HEK293 (cell line): Measurements from ENCODE around the gene FIGLA.

Experiments used
- CTCF ChIA-PET: fragments of 350-600 bp; formaldehyde crosslinking; extraction: SDS; loops from one replicate; lab custom pipeline; 2021; ENCODE audit warnings: antibody characterized with exemption; lab: Yijun Ruan, JAX
- POLR2A ChIA-PET: fragments of 300-600 bp; formaldehyde crosslinking; extraction: SDS; loops from one replicate; lab custom pipeline; 2020; ENCODE audit warnings: antibody characterized with exemption, inconsistent platforms; lab: Yijun Ruan, JAX
- H3K27ac ChIP-seq: fragments of 200-500 bp; sonication (Bioruptor generic); 2 replicates; pipeline ENCODE4 v1.5.1; 2014; ENCODE audit warnings: low read depth, low read length, control low read depth, inconsistent platforms; ENCODE audit errors: extremely low read depth
- H3K36me3 ChIP-seq, 2 experiments: fragments of 200-500 bp in 1 of 2; sonication (Bioruptor generic) in 1 of 2; 1 replicate in 1 of 2; 2 replicates in 1 of 2; pipeline ENCODE4 v1.5.1; 2014 to 2017; ENCODE audit warnings: inconsistent platforms in 2 of 2, low read length in 2 of 2; ENCODE audit not compliant: control insufficient read depth in 2 of 2, insufficient read depth in 1 of 2
- H3K4me1 ChIP-seq: fragments of 200-500 bp; sonication (Bioruptor generic); 2 replicates; pipeline ENCODE4 v1.5.1; 2014; ENCODE audit warnings: mild to moderate bottlenecking, low read length, inconsistent platforms; ENCODE audit not compliant: control insufficient read depth, insufficient read depth
- H3K4me3 ChIP-seq: 2 replicates; pipeline ENCODE4 v1.5.1; 2011; ENCODE audit warnings: low read depth, mild to moderate bottlenecking, control low read depth, low read length, moderate library complexity
- H3K9me3 ChIP-seq: fragments of 200-500 bp; sonication (Bioruptor generic); 2 replicates; pipeline ENCODE4 v1.5.1; 2014; ENCODE audit warnings: low read depth, low read length, inconsistent platforms; ENCODE audit not compliant: control insufficient read depth, insufficient read depth
- BCL11B ChIP-seq: fragments of 450-650 bp; formaldehyde crosslinking; IDR thresholded peaks from 2 replicates; pipeline ENCODE4 v1.5.1; 2016; ENCODE audit warnings: low read depth, missing biosample characterization, missing genetic modification characterization
- KLF7 ChIP-seq: fragments of 450-650 bp; formaldehyde crosslinking; IDR thresholded peaks from 2 replicates; pipeline ENCODE4 v1.5.1; 2016; ENCODE audit warnings: missing biosample characterization, missing genetic modification characterization, borderline replicate concordance
- MEIS1 ChIP-seq: sonication (generic); formaldehyde crosslinking; IDR thresholded peaks from 2 replicates; pipeline ENCODE4 v1.8.1; 2022; ENCODE audit warnings: missing genetic modification reagents, mild to moderate bottlenecking, borderline replicate concordance
- PATZ1 ChIP-seq: fragments of 450-650 bp; formaldehyde crosslinking; IDR thresholded peaks from 2 replicates; pipeline ENCODE4 v1.5.1; 2016; ENCODE audit warnings: missing biosample characterization, missing genetic modification characterization
- ZBTB20 ChIP-seq: fragments of 450-650 bp; formaldehyde crosslinking; IDR thresholded peaks from 2 replicates; pipeline ENCODE4 v1.5.1; 2016; ENCODE audit warnings: missing biosample characterization, missing genetic modification characterization
- ZBTB7A ChIP-seq: fragments of 450-650 bp; formaldehyde crosslinking; IDR thresholded peaks from 2 replicates; pipeline ENCODE4 v1.5.1; 2016; ENCODE audit warnings: low read depth, missing biosample characterization, missing genetic modification characterization
- ZBTB8A ChIP-seq: fragments of 450-650 bp; formaldehyde crosslinking; IDR thresholded peaks from 2 replicates; pipeline ENCODE4 v1.5.1; 2016; ENCODE audit warnings: missing biosample characterization, missing genetic modification characterization
- ZFP37 ChIP-seq: fragments of 450-650 bp; formaldehyde crosslinking; IDR thresholded peaks from 2 replicates; pipeline ENCODE4 v1.5.1; 2016; ENCODE audit warnings: missing biosample characterization, missing genetic modification characterization
- ZFP41 ChIP-seq: fragments of 450-650 bp; formaldehyde crosslinking; IDR thresholded peaks from 2 replicates; pipeline ENCODE4 v1.5.1; 2016; ENCODE audit warnings: missing biosample characterization, missing genetic modification characterization, borderline replicate concordance
- ZIC2 ChIP-seq: fragments of 450-650 bp; formaldehyde crosslinking; IDR thresholded peaks from 2 replicates; pipeline ENCODE4 v1.5.1; 2016; ENCODE audit warnings: missing biosample characterization, missing genetic modification characterization
- ZNF114 ChIP-seq: fragments of 450-650 bp; formaldehyde crosslinking; IDR thresholded peaks from 2 replicates; pipeline ENCODE4 v1.5.0; 2017; ENCODE audit warnings: missing biosample characterization, missing genetic modification characterization
- ZNF121 ChIP-seq: fragments of 450-650 bp; formaldehyde crosslinking; IDR thresholded peaks from 2 replicates; pipeline ENCODE4 v1.5.1; 2016; ENCODE audit warnings: missing biosample characterization, missing genetic modification characterization
- ZNF211 ChIP-seq: fragments of 450-650 bp; formaldehyde crosslinking; IDR thresholded peaks from 2 replicates; pipeline ENCODE4 v1.5.1; 2016; ENCODE audit warnings: low read depth, missing biosample characterization, missing genetic modification characterization
- ZNF292 ChIP-seq: fragments of 450-650 bp; formaldehyde crosslinking; IDR thresholded peaks from 2 replicates; pipeline ENCODE4 v1.5.1; 2016; ENCODE audit warnings: low read depth, missing biosample characterization, missing genetic modification characterization, borderline replicate concordance
- ZNF341 ChIP-seq: fragments of 450-650 bp; formaldehyde crosslinking; IDR thresholded peaks from 2 replicates; pipeline ENCODE4; 2016; ENCODE audit warnings: low read depth, missing biosample characterization, missing genetic modification characterization
- ZNF394 ChIP-seq: fragments of 450-650 bp; formaldehyde crosslinking; IDR thresholded peaks from 2 replicates; pipeline ENCODE4 v1.5.1; 2016; ENCODE audit warnings: missing biosample characterization, missing genetic modification characterization, mild to moderate bottlenecking, moderate library complexity, borderline replicate concordance
- ZNF416 ChIP-seq: fragments of 450-650 bp; formaldehyde crosslinking; IDR thresholded peaks from 2 replicates; pipeline ENCODE4 v1.5.1; 2016; ENCODE audit warnings: missing biosample characterization, missing genetic modification characterization
- ZNF473 ChIP-seq: fragments of 450-650 bp; formaldehyde crosslinking; IDR thresholded peaks from 2 replicates; pipeline ENCODE4 v1.5.1; 2017; ENCODE audit warnings: missing biosample characterization, missing genetic modification characterization
- ZNF513 ChIP-seq: fragments of 450-650 bp; IDR thresholded peaks from 2 replicates; pipeline ENCODE4 v1.5.1; 2018; ENCODE audit warnings: missing biosample characterization, missing genetic modification characterization
- ZNF624 ChIP-seq: fragments of 450-650 bp; formaldehyde crosslinking; IDR thresholded peaks from 2 replicates; pipeline ENCODE4 v1.5.1; 2017; ENCODE audit warnings: missing biosample characterization, missing genetic modification characterization
- ZNF747 ChIP-seq: fragments of 450-650 bp; formaldehyde crosslinking; IDR thresholded peaks from 2 replicates; pipeline ENCODE4 v1.5.1; 2016; ENCODE audit warnings: missing biosample characterization, missing genetic modification characterization
- ZNF76 ChIP-seq: fragments of 450-650 bp; formaldehyde crosslinking; IDR thresholded peaks from 2 replicates; pipeline ENCODE4; 2016; ENCODE audit warnings: low read depth, missing biosample characterization, missing genetic modification characterization, borderline replicate concordance
- ZNF777 ChIP-seq: fragments of 450-650 bp; formaldehyde crosslinking; IDR thresholded peaks from 2 replicates; pipeline ENCODE4 v1.5.1; 2017; ENCODE audit warnings: missing biosample characterization, missing genetic modification characterization, borderline replicate concordance
- ZNF791 ChIP-seq: fragments of 450-650 bp; formaldehyde crosslinking; IDR thresholded peaks from 2 replicates; pipeline ENCODE4 v1.5.1; 2016; ENCODE audit warnings: missing biosample characterization, missing genetic modification characterization
- ZNF792 ChIP-seq: fragments of 450-650 bp; formaldehyde crosslinking; IDR thresholded peaks from 2 replicates; pipeline ENCODE4 v1.5.1; 2016; ENCODE audit warnings: missing biosample characterization, missing genetic modification characterization
- ZSCAN30 ChIP-seq: fragments of 450-650 bp; IDR thresholded peaks from 2 replicates; pipeline ENCODE4 v1.5.1; 2018; ENCODE audit warnings: missing biosample characterization, mild to moderate bottlenecking, missing genetic modification characterization, moderate library complexity
- TF ChIP-seq, protein P1 (sequence below): fragments of 450-650 bp; formaldehyde crosslinking; IDR thresholded peaks from 2 replicates; pipeline ENCODE4 v1.5.1; 2016; ENCODE audit warnings: missing biosample characterization, missing genetic modification characterization
- TF ChIP-seq, protein P2 (sequence below): sonication (generic); formaldehyde crosslinking; IDR thresholded peaks from 2 replicates; pipeline ENCODE4 v1.8.1; 2022; ENCODE audit warnings: mild to moderate bottlenecking, moderate library complexity, missing genetic modification reagents
- TF ChIP-seq, protein P3 (sequence below): fragments of 450-650 bp; formaldehyde crosslinking; IDR thresholded peaks from 2 replicates; pipeline ENCODE4 v1.5.1; 2017; ENCODE audit warnings: missing biosample characterization, mild to moderate bottlenecking, missing genetic modification characterization, moderate library complexity

Gene FIGLA

GRCh38 chr2:70767699-70768589 lies 22.5 kb downstream of the FIGLA start, which contains the start of gene ADD2:
Gene ADD2 (minus strand): TSS chr2:70768200. CDS start chr2:70706408, 61,792 bp downstream.
- peaks cover 5% of the 10 kb centered on the region; the same call in 1 of the 2 replicates for H3K4me1 ChIP-seq
- no peaks in the 10 kb centered on the region for H3K9me3 ChIP-seq
- peak within 1 kb of the TSS; percentile 70; the same call in 1 of the 2 replicates for H3K27ac ChIP-seq
- peak within 1 kb of the TSS; percentile 65 for H3K4me3 ChIP-seq
- CTCF ChIA-PET, result interaction anchor here (0.6 to 3.2 kb wide), 28 partner anchors 9 to 917 kb away, joined by 3 to 35 read pairs (median 4); no protein-coding TSS in a partner anchor
- no peaks in the 10 kb centered on the region for H3K36me3 ChIP-seq
- POLR2A ChIA-PET, result interaction anchor here (0.5 to 1.6 kb wide), 12 partner anchors 13 to 527 kb away, joined by 3 to 8 read pairs (median 4); partner anchors contain the start of genes MPHOSPH10, PCYOX1 and SNRPG
- no peak for TF ChIP-seq ZNF292 (tag by site-specific recombination)
- no peak for TF ChIP-seq ZBTB7A
- 0 out of 2 replicates have a peak, but pooled peaks have one; percentile 24 for TF ChIP-seq ZNF341 (tag by site-specific recombination)
- peak; percentile 65 for TF ChIP-seq ZBTB20
- TF ChIP-seq ZNF76 (tag by site-specific recombination), result peak; percentile 19; the same call in 1 of the 2 replicates
- no peak for TF ChIP-seq ZNF114 (tag by site-specific recombination)
- TF ChIP-seq ZNF624, result no peak
- TF ChIP-seq PATZ1, result 0 out of 2 replicates have a peak, but pooled peaks have one; percentile 12
- TF ChIP-seq ZNF394 (tag by site-specific recombination), result peak; percentile 40
- TF ChIP-seq ZFP37, result no peak; the same call in 1 of the 2 replicates
- no peak for TF ChIP-seq BCL11B (tag by site-specific recombination)
- peak; percentile 71; the same call in 1 of the 2 replicates for TF ChIP-seq ZBTB8A (tag by site-specific recombination)
- no peak for TF ChIP-seq ZNF121 (tag by site-specific recombination)
- no peak for TF ChIP-seq ZNF211
- TF ChIP-seq ZNF747 (tag by site-specific recombination), result no peak
- TF ChIP-seq, protein P1, sequence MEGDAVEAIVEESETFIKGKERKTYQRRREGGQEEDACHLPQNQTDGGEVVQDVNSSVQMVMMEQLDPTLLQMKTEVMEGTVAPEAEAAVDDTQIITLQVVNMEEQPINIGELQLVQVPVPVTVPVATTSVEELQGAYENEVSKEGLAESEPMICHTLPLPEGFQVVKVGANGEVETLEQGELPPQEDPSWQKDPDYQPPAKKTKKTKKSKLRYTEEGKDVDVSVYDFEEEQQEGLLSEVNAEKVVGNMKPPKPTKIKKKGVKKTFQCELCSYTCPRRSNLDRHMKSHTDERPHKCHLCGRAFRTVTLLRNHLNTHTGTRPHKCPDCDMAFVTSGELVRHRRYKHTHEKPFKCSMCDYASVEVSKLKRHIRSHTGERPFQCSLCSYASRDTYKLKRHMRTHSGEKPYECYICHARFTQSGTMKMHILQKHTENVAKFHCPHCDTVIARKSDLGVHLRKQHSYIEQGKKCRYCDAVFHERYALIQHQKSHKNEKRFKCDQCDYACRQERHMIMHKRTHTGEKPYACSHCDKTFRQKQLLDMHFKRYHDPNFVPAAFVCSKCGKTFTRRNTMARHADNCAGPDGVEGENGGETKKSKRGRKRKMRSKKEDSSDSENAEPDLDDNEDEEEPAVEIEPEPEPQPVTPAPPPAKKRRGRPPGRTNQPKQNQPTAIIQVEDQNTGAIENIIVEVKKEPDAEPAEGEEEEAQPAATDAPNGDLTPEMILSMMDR (tag by site-specific recombination), result peak; percentile 72; the same call in 1 of the 2 replicates
- TF ChIP-seq ZIC2, result 0 out of 2 replicates have a peak, but pooled peaks have one; percentile 11
- no peak for TF ChIP-seq ZNF513
- no peak for TF ChIP-seq KLF7 (tag by site-specific recombination)
- no peak for TF ChIP-seq ZNF792
- TF ChIP-seq ZFP41 (tag by site-specific recombination), result no peak
- TF ChIP-seq MEIS1 (CRISPR knock-in tag), result no peak
- TF ChIP-seq ZSCAN30 (tag by site-specific recombination), result 0 out of 2 replicates have a peak, but pooled peaks have one; percentile 13
- TF ChIP-seq ZNF777 (tag by site-specific recombination), result no peak
- TF ChIP-seq, protein P2, sequence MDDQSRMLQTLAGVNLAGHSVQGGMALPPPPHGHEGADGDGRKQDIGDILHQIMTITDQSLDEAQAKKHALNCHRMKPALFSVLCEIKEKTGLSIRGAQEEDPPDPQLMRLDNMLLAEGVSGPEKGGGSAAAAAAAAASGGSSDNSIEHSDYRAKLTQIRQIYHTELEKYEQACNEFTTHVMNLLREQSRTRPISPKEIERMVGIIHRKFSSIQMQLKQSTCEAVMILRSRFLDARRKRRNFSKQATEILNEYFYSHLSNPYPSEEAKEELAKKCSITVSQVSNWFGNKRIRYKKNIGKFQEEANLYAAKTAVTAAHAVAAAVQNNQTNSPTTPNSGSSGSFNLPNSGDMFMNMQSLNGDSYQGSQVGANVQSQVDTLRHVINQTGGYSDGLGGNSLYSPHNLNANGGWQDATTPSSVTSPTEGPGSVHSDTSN (CRISPR knock-in tag), result peak; percentile 55; the same call in 1 of the 2 replicates
- TF ChIP-seq, protein P3, sequence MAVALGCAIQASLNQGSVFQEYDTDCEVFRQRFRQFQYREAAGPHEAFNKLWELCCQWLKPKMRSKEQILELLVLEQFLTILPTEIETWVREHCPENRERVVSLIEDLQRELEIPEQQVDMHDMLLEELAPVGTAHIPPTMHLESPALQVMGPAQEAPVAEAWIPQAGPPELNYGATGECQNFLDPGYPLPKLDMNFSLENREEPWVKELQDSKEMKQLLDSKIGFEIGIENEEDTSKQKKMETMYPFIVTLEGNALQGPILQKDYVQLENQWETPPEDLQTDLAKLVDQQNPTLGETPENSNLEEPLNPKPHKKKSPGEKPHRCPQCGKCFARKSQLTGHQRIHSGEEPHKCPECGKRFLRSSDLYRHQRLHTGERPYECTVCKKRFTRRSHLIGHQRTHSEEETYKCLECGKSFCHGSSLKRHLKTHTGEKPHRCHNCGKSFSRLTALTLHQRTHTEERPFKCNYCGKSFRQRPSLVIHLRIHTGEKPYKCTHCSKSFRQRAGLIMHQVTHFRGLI (tag by site-specific recombination), result peak; percentile 16; the same call in 1 of the 2 replicates
- 0 out of 2 replicates have a peak, but pooled peaks have one; percentile 25 for TF ChIP-seq ZNF791 (tag by site-specific recombination)
- no peak for TF ChIP-seq ZNF416 (tag by site-specific recombination)
- no peak for TF ChIP-seq ZNF473 (tag by site-specific recombination)
